Thyroid gland (tissue), 4 donors: ENCODE measurements around the gene PDZK1IP1.

ENCODE experiments used
- CTCF ChIP-seq, 6 experiments: fragments of 200-600 bp in 3 of 6; fragments of 450-650 bp in 3 of 6; sonication (generic) in 3 of 6; IDR thresholded peaks; one replicate each; pipeline ENCODE4 v1.5.1; 2016 to 2019; ENCODE audit warnings: antibody characterized with exemption in 6 of 6, mild to moderate bottlenecking in 2 of 6, inconsistent platforms in 1 of 6, moderate library complexity in 1 of 6
- POLR2A ChIP-seq, 2 donors: fragments of 450-650 bp; IDR thresholded peaks; one replicate each; pipeline ENCODE4 v1.6.1; 2017; ENCODE audit warnings: antibody characterized with exemption in 2 of 2, mild to moderate bottlenecking in 2 of 2, moderate library complexity in 1 of 2

GRCh38 chr1:47227341-47228232 is 37.8 kb upstream of the PDZK1IP1 start:
- no peak for TF ChIP-seq CTCF (IDR thresholded peaks at IDR 0.05)
- no peak for TF ChIP-seq POLR2A (IDR thresholded peaks at IDR 0.05)
